Sigmoid colon (tissue), 7 donors: ENCODE results near the gene WDR53. TPM values are rescaled to one million over a fixed set of nuclear protein-coding genes. Genes with fewer than 3 reads are reported as not detected.
A peak's percentile ranks its signal among the peaks of the same experiment; 100 is the strongest.
"Not testable (repeated sequence)": the region's sequence is repeated elsewhere in the genome, so short reads cannot be mapped to it uniquely, and the experiment has no call there.

Source experiments
- DNase-seq: peaks from one replicate; pipeline ENCODE4 v3.0.0-alpha.2; 2019
- H3K27ac ChIP-seq, 4 donors: fragments of 200-600 bp; sonication (generic); one replicate each; pipeline ENCODE4 v1.5.1; 2016 to 2019; ENCODE audit warnings: mild to moderate bottlenecking in 1 of 4
- H3K27me3 ChIP-seq, 3 donors: fragments of 200-600 bp; sonication (generic); one replicate each; pipeline ENCODE4 v1.5.1; 2019; ENCODE audit warnings: mild to moderate bottlenecking in 1 of 3
- H3K36me3 ChIP-seq, 4 donors: fragments of 200-600 bp; sonication (generic); one replicate each; pipeline ENCODE4 v1.5.1; 2016 to 2019
- H3K4me1 ChIP-seq, 4 donors: fragments of 200-600 bp; sonication (generic); one replicate each; pipeline ENCODE4 v1.5.1; 2017 to 2019
- H3K4me3 ChIP-seq, 4 donors: fragments of 200-600 bp; sonication (generic); one replicate each; pipeline ENCODE4 v1.5.1; 2017 to 2019; ENCODE audit warnings: mild to moderate bottlenecking in 2 of 4, moderate library complexity in 1 of 4
- H3K9me3 ChIP-seq, 4 donors: fragments of 200-600 bp in 3 of 4; sonication (generic) in 3 of 4; one replicate each; pipeline versions ENCODE4 v1.5.1 to v1.6.1; 2013 to 2019
- CTCF ChIP-seq, 4 experiments: fragments of 450-650 bp in 3 of 4; fragments of 200-600 bp in 1 of 4; IDR thresholded peaks; one replicate each; pipeline ENCODE4 v1.5.1; 2016 to 2019; ENCODE audit warnings: antibody characterized with exemption in 4 of 4, mild to moderate bottlenecking in 3 of 4, moderate library complexity in 2 of 4
- EP300 ChIP-seq, 4 donors: sonication (generic); formaldehyde crosslinking; IDR thresholded peaks; one replicate each; pipeline ENCODE4 v1.6.1; 2017; ENCODE audit warnings: antibody characterized with exemption in 4 of 4
- POLR2A ChIP-seq, 2 donors: fragments of 450-650 bp; IDR thresholded peaks; one replicate each; pipeline ENCODE4 v1.6.1; 2016; ENCODE audit warnings: antibody characterized with exemption in 2 of 2, mild to moderate bottlenecking in 2 of 2, moderate library complexity in 2 of 2
- POLR2AphosphoS5 ChIP-seq, 4 donors: sonication (generic); formaldehyde crosslinking; IDR thresholded peaks; one replicate each; pipeline ENCODE4 v1.6.1; 2017; ENCODE audit warnings: antibody characterized with exemption in 4 of 4
- WGBS, 2 donors: extraction: QIAGEN DNeasy Blood & Tissue Kit; methylation state at CpG; one replicate each; pipeline ENCODE4 v1.1.7; 2013; 5-methylcytosine and 5-hydroxymethylcytosine counted together
- intact Hi-C: fragments of 100-400 bp; cut with DNase I; formaldehyde crosslinking; loops from one replicate; pipeline ENCODE4 v1.15.1; 2023
- polyA plus RNA-seq, 3 donors: library from polyadenylated mRNA; stranded (reverse); fragments of 200-250 nt; gene quantifications; one replicate each; pipeline ENCODE4 v1.2.3, GENCODE V29; 2013
- total RNA-seq, 4 donors: library from RNA; depleted of rRNA; stranded (reverse); fragments of >200 nt; gene quantifications; one replicate each; pipeline ENCODE4 v1.1.0, GENCODE V29; 2016
- donor health status: healthy with polysubstance abuse.
- donor health status: Bipolar disorder and iron deficiency.
- donor health status: healthy.

The WDR53 gene
- 1 to 10 TPM; 2.9 to 7.2 (median 4.6) TPM for total RNA-seq
- 10 to 100 TPM in 1 of 3 donors, 1 to 10 TPM in 2; 6.2 to 11.4 (median 9.8) TPM for polyA plus RNA-seq

DNA sequence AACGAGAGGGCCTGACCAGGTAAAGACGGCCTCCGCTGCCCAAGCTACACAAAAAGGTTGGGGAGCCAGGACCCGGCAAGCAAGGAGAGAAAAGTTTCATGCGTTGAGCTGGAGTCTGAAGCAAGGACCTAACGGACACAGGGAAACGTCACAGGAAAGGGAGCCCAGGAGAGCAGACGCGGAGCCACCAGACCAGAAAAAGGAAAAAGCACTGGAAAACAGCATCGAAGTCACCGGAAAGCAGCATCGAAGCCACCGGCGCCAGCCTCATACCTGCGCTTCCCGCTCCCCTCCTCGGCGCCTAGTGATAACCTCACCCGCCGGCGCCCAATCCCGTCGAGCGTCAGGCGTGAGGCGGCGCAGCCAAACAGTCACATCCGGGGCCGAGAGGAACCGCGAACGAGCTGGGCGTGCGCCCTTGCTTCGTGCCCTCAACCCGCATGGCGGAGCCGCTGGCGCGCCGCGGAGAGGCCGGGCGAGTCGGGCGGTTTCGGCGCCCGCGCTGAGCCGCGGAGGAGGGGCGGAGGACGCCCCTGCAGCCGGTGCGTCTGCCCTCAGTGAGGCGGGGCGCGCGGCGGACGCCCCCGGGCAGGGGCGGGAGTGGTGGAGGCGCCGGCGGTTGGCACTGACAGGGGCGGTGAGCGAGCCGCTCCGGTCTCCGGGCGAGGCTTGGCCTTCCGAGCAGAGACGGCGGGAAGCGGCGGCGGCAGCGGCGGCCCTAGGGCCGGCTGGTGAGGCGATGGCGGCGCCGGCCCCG is at the start of gene WDR53, which contains the start of gene FBXO45:
Gene WDR53, minus strand, starts transcription at position 309 of the 757 bp plus-strand sequence. CDS start 7,079 bp downstream, outside the sequence.
Gene FBXO45, plus strand, starts transcription at position 415 of the 757 bp plus-strand sequence. Its CDS starts 325 bp downstream, at position 740.
- Histone ChIP-seq H3K27me3 (no peaks in the 10 kb centered on the region), H3K27ac (peak within 1 kb of the TSS; percentile 83 to 97 (median 88)), H3K9me3 (no peaks in the 10 kb centered on the region), H3K4me3 (peak within 1 kb of the TSS; percentile 65 to 97 (median 76)), H3K36me3 (peaks cover 0 to 6% (median 0%) of the 10 kb centered on the region in 4 donors), H3K4me1 (peaks cover 0 to 29% (median 27%) of the 10 kb centered on the region in 4 donors)
- WGBS, 2 donors: 0 to 1% methylated on average over 87 of the region's 87 CpGs
- DNase-seq: peak; percentile 97
- intact Hi-C loops: loop anchor here (2.0 kb wide), 2 partner anchors 66 to 374 kb away; partner anchors contain the start of genes NCBP2 and RNF168
- TF ChIP-seq EP300 (IDR thresholded peaks at IDR 0.05): no peak
- TF ChIP-seq POLR2AphosphoS5 (IDR thresholded peaks at IDR 0.05): peak; percentile 93 to 98 (median 96)
- peak; percentile 84 to 87 for TF ChIP-seq POLR2A (IDR thresholded peaks at IDR 0.05)

DNA sequence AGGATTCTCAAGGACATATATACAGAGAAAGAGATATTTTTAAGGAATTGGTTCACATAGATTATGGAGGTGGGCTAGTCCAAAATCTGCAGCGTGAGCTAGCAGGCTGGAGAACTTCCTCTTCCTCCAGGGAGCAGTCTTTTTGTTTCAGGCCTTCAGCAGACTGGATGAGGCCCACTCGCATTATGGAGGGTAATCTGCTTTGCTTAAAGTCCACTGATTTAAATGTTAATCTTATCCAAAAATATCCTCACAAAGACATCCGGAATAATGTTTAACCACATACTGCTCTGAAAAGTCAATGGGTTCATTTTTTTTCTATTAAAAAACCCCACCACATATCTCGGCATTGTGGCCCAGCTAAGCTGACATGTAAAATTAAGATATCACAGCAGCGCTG is 48.9 kb upstream of the WDR53 start:
- H3K4me1 ChIP-seq: peaks cover 0 to 22% (median 14%) of the 10 kb centered on the region in 4 donors
- no peaks in the 10 kb centered on the region for H3K27me3 ChIP-seq
- no peaks in the 10 kb centered on the region for H3K36me3 ChIP-seq
- no peak for TF ChIP-seq CTCF (IDR thresholded peaks at IDR 0.05)
- TF ChIP-seq EP300 (IDR thresholded peaks at IDR 0.05): no peak
- no peak for TF ChIP-seq POLR2A (IDR thresholded peaks at IDR 0.05)
- TF ChIP-seq POLR2AphosphoS5 (IDR thresholded peaks at IDR 0.05): no peak
- intact Hi-C loops: no loop called here
- no peaks in the 10 kb centered on the region for H3K9me3 ChIP-seq
- H3K4me3 ChIP-seq: no peak overlapping the region
- peak overlapping the region in 1 of 4 donors; percentile 88 for H3K27ac ChIP-seq
- DNase-seq: no peak
- WGBS, 2 donors: 65 to 78% methylated on average over 5 of the region's 5 CpGs

GRCh38 chr3:196615234-196615633 is 46.9 kb upstream of the WDR53 start:
- H3K27me3 ChIP-seq, DNase-seq, H3K9me3 ChIP-seq, H3K4me3 ChIP-seq, intact Hi-C loops, H3K36me3 ChIP-seq, H3K27ac ChIP-seq: not testable (repeated sequence)
- H3K4me1 ChIP-seq: peaks cover 0 to 31% (median 20%) of the 10 kb centered on the region in 4 donors
- WGBS, 2 donors: 93 to 94% methylated on average over 6 of the region's 6 CpGs

- no peaks in the 10 kb centered on the region for H3K9me3 ChIP-seq
- no peaks in the 10 kb centered on the region for H3K27me3 ChIP-seq
- H3K36me3 ChIP-seq: no peaks in the 10 kb centered on the region
- H3K4me3 ChIP-seq: no peak overlapping the region
- no peak for DNase-seq
- WGBS, 2 donors: 65 to 74% methylated on average over 10 of the region's 10 CpGs
- peak overlapping the region; percentile 26 to 67 (median 50) for H3K27ac ChIP-seq
- TF ChIP-seq POLR2AphosphoS5 (IDR thresholded peaks at IDR 0.05) (no peak), POLR2A (IDR thresholded peaks at IDR 0.05) (no peak), EP300 (IDR thresholded peaks at IDR 0.05) (no peak), CTCF (IDR thresholded peaks at IDR 0.05) (no peak)
- intact Hi-C loops: loop anchor here (2.0 kb wide), 1 partner anchor 21 kb away; no protein-coding TSS in a partner anchor
- peaks cover 0 to 22% (median 15%) of the 10 kb centered on the region in 4 donors for H3K4me1 ChIP-seq
Measured at GRCh38 chr3:196611761-196612483, 43.6 kb upstream of the WDR53 start.

GRCh38 chr3:196609805-196610515 is 41.6 kb upstream of the WDR53 start:
- H3K27ac ChIP-seq: peak overlapping the region in 3 of 4 donors; percentile 7 to 67 (median 52)
- H3K4me3 ChIP-seq: no peak overlapping the region
- 75 to 80% methylated on average over 6 of the region's 6 CpGs for WGBS, 2 donors
- no peaks in the 10 kb centered on the region for H3K36me3 ChIP-seq
- no peaks in the 10 kb centered on the region for H3K27me3 ChIP-seq
- no peaks in the 10 kb centered on the region for H3K9me3 ChIP-seq
- H3K4me1 ChIP-seq: peaks cover 0 to 22% (median 15%) of the 10 kb centered on the region in 4 donors
- no peak for DNase-seq
- no peak for TF ChIP-seq EP300 (IDR thresholded peaks at IDR 0.05)
- no peak for TF ChIP-seq POLR2AphosphoS5 (IDR thresholded peaks at IDR 0.05)
- TF ChIP-seq POLR2A (IDR thresholded peaks at IDR 0.05): no peak
- no peak for TF ChIP-seq CTCF (IDR thresholded peaks at IDR 0.05)
- intact Hi-C loops: loop anchor here (1.0 to 2.0 kb wide), 2 partner anchors 23 to 75 kb away; no protein-coding TSS in a partner anchor
